DND-41 (cell line): ENCODE results near the gene MAPK7.

Experiments used
- EZH2 ChIP-seq: IDR thresholded peaks from 3 replicates; pipeline ENCODE4 v1.6.1; 2012; ENCODE audit warnings: borderline replicate concordance, low read depth, mild to moderate bottlenecking, moderate library complexity, low read length, inconsistent platforms; ENCODE audit not compliant: severe bottlenecking
- TF ChIP-seq, protein P1 (sequence below): IDR thresholded peaks from 2 replicates; pipeline ENCODE4 v1.5.1; 2012; ENCODE audit warnings: borderline replicate concordance, low read length, moderate library complexity, mild to moderate bottlenecking; ENCODE audit not compliant: poor library complexity, severe bottlenecking; ENCODE audit errors: extremely low read depth

- TF ChIP-seq EZH2: no peak
- TF ChIP-seq, protein P1, sequence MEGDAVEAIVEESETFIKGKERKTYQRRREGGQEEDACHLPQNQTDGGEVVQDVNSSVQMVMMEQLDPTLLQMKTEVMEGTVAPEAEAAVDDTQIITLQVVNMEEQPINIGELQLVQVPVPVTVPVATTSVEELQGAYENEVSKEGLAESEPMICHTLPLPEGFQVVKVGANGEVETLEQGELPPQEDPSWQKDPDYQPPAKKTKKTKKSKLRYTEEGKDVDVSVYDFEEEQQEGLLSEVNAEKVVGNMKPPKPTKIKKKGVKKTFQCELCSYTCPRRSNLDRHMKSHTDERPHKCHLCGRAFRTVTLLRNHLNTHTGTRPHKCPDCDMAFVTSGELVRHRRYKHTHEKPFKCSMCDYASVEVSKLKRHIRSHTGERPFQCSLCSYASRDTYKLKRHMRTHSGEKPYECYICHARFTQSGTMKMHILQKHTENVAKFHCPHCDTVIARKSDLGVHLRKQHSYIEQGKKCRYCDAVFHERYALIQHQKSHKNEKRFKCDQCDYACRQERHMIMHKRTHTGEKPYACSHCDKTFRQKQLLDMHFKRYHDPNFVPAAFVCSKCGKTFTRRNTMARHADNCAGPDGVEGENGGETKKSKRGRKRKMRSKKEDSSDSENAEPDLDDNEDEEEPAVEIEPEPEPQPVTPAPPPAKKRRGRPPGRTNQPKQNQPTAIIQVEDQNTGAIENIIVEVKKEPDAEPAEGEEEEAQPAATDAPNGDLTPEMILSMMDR: no peak
Observed at GRCh38 chr17:19392303-19392702, 14.0 kb downstream of the MAPK7 start.
